SH-SY5Y (cell line): ENCODE measurements around the gene DCLK3.

Source experiments
- GATA2 ChIP-seq: IDR thresholded peaks from 2 replicates; pipeline ENCODE4 v1.6.1; 2011; ENCODE audit warnings: mild to moderate bottlenecking, low read depth, low read length
- GATA3 ChIP-seq: IDR thresholded peaks from 2 replicates; pipeline ENCODE4 v1.6.1; 2011; ENCODE audit warnings: low read depth, mild to moderate bottlenecking, low read length, moderate library complexity

- TF ChIP-seq GATA3 = no peak
- TF ChIP-seq GATA2 = no peak
These were observed 49.8 kb downstream of the DCLK3 start for GRCh38 chr3:36714343-36715086.
